GM19035 (cell line): ENCODE measurements around the gene HERC2.

Experiments used
- ATAC-seq: cut with Tn5 transposase; IDR thresholded peaks from one replicate; pipeline ENCODE4 v1.9.1; 2021; ENCODE audit not compliant: unreplicated experiment

The HERC2 gene

GRCh38 chr15:28116521-28117431 is 205.2 kb downstream of the HERC2 start:
- no peak for ATAC-seq

GRCh38 chr15:28115871-28116270 is 206.1 kb downstream of the HERC2 start:
- no peak for ATAC-seq

GRCh38 chr15:28114721-28115622 is 207.0 kb downstream of the HERC2 start:
- ATAC-seq, result no peak

GRCh38 chr15:28114114-28114455 is 207.9 kb downstream of the HERC2 start:
- ATAC-seq, result no peak

- no peak for ATAC-seq
These were observed 208.4 kb downstream of the HERC2 start for GRCh38 chr15:28113394-28114113.

GRCh38 chr15:28112962-28113361 is 209.0 kb downstream of the HERC2 start:
- ATAC-seq, result no peak

- no peak for ATAC-seq
These were observed 209.7 kb downstream of the HERC2 start for GRCh38 chr15:28112101-28112760.

GRCh38 chr15:28111543-28111942 is 210.4 kb downstream of the HERC2 start:
- no peak for ATAC-seq

- ATAC-seq, result no peak
These were observed 211.5 kb downstream of the HERC2 start for GRCh38 chr15:28110481-28110881.

- ATAC-seq, result no peak
These were observed 212.1 kb downstream of the HERC2 start for GRCh38 chr15:28109626-28110455.

- ATAC-seq, result no peak
These were observed 214.1 kb downstream of the HERC2 start for GRCh38 chr15:28107904-28108275.

- no peak for ATAC-seq
These were observed 214.7 kb downstream of the HERC2 start for GRCh38 chr15:28107111-28107903.

- ATAC-seq, result no peak
These were observed 215.5 kb downstream of the HERC2 start for GRCh38 chr15:28106294-28107110.

- ATAC-seq, result no peak
These were observed 216.2 kb downstream of the HERC2 start for GRCh38 chr15:28105793-28106192.

- ATAC-seq, result no peak
These were observed 216.7 kb downstream of the HERC2 start for GRCh38 chr15:28105224-28105791.

GRCh38 chr15:28104326-28104725 is 217.7 kb downstream of the HERC2 start:
- no peak for ATAC-seq

- no peak for ATAC-seq
These were observed 218.1 kb downstream of the HERC2 start for GRCh38 chr15:28103831-28104230.

GRCh38 chr15:28101983-28102441 is 220.0 kb downstream of the HERC2 start:
- ATAC-seq, result no peak
